A673 (cell line): ENCODE measurements around the gene CLIC5. TPM values are rescaled to one million over a fixed set of nuclear protein-coding genes. Genes with fewer than 3 reads are reported as not detected.

Experiments used
- BruUV-seq: library from RNA; stranded (reverse); fragments of 400-500 nt; replicated peaks from 2 replicates; lab custom pipeline; 2021; lab: Mats Ljungman, UMichigan
- CTCF ChIA-PET: fragments of 300-600 bp; sonication (Branson Sonifier 250); formaldehyde crosslinking; loops from one replicate; lab custom pipeline; 2022; ENCODE audit warnings: antibody characterized with exemption; lab: Charles Lee
- POLR2A ChIA-PET: fragments of 300-600 bp; sonication (Branson Sonifier 250); formaldehyde crosslinking; loops from one replicate; lab custom pipeline; 2022; ENCODE audit warnings: antibody characterized with exemption; ENCODE audit not compliant: low non-redundant PET; lab: Charles Lee
- DNase-seq: peaks from one replicate; pipeline ENCODE4 v3.0.0-alpha.2; 2015; ENCODE audit warnings: low spot score
- H3K27ac ChIP-seq: fragments of 200-600 bp; sonication (generic); 2 replicates; pipeline ENCODE4 v1.5.1; 2016; ENCODE audit warnings: mixed run types, low read depth, mild to moderate bottlenecking, mixed read lengths, antibody characterized with exemption, low read length; ENCODE audit not compliant: poor library complexity, severe bottlenecking
- H3K27me3 ChIP-seq: fragments of 200-600 bp; sonication (generic); replicated peaks from 2 replicates; pipeline ENCODE4 v1.6.1; 2017; ENCODE audit warnings: mixed run types, low read depth, mild to moderate bottlenecking, mixed read lengths, antibody characterized with exemption, low read length; ENCODE audit not compliant: insufficient read depth, poor library complexity
- H3K36me3 ChIP-seq: fragments of 200-600 bp; sonication (generic); 2 replicates; pipeline ENCODE4 v1.6.1; 2016; ENCODE audit warnings: mixed run types, mild to moderate bottlenecking, mixed read lengths, antibody characterized with exemption, low read length; ENCODE audit not compliant: insufficient read depth, poor library complexity, severe bottlenecking
- H3K4me1 ChIP-seq: fragments of 200-600 bp; sonication (generic); 2 replicates; pipeline ENCODE4 v1.6.1; 2017; ENCODE audit warnings: mixed run types, mild to moderate bottlenecking, mixed read lengths, antibody characterized with exemption, low read length; ENCODE audit not compliant: insufficient read depth, poor library complexity, severe bottlenecking
- H3K4me3 ChIP-seq: fragments of 200-600 bp; sonication (generic); 2 replicates; pipeline ENCODE4 v1.5.1; 2016; ENCODE audit warnings: low read depth, mixed run types, mild to moderate bottlenecking, mixed read lengths, low read length; ENCODE audit not compliant: poor library complexity, severe bottlenecking
- H3K9me3 ChIP-seq: fragments of 200-600 bp; sonication (generic); 2 replicates; pipeline ENCODE4 v1.6.1; 2016; ENCODE audit warnings: mixed run types, low read depth, mild to moderate bottlenecking, mixed read lengths, antibody characterized with exemption, low read length; ENCODE audit not compliant: poor library complexity, severe bottlenecking
- CTCF ChIP-seq: fragments of 300-800, 200-600 bp; sonication (generic); conservative IDR thresholded peaks from 2 replicates; pipeline ENCODE4 v1.5.1; 2017; ENCODE audit warnings: low read depth, mild to moderate bottlenecking, antibody characterized with exemption, low read length, moderate library complexity, mixed read lengths
- EZH2 ChIP-seq: fragments of 200-600 bp; sonication (generic); IDR thresholded peaks from 2 replicates; pipeline ENCODE4 v1.6.1; 2017; ENCODE audit warnings: borderline replicate concordance, low read depth, mild to moderate bottlenecking, mixed read lengths, antibody characterized with exemption, low read length; ENCODE audit not compliant: poor library complexity, severe bottlenecking
- intact Hi-C: fragments of 100-400 bp; cut with micrococcal nuclease; formaldehyde crosslinking; loops from one replicate; pipeline ENCODE4 v1.10.0; 2022; ENCODE audit not compliant: unreplicated experiment
- total RNA-seq: library from RNA; stranded (reverse); gene quantifications from 2 replicates; pipeline ENCODE4 v1.2.3, GENCODE V29; 2021

Gene CLIC5
- total RNA-seq, 1 experiment from 2014 or later = not detected

DNA sequence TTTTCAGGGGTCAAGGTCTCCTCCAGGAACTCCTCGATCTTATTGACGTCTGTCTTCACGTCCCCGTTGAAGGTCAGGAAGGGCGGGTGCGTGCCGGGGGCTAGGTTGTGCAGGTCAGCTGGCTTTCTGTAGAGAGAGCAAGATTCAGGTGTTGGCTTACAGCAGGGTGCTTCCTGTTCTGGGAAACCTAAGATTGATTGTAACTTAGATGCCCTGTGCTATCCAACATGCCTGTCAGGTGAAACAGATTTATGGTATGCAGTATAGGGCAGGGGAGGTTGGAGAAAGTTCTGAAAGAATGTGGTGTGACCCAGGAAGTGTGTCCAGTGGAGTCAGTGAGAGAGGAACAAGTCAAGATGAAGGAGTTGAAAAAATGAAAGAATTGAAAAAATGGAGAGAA lies 66.4 kb downstream of the CLIC5 start:
- intact Hi-C loops = no loop called here
- H3K9me3 ChIP-seq = no peaks in the 10 kb centered on the region
- DNase-seq = no peak
- H3K27ac ChIP-seq = no peak overlapping the region
- no peak for TF ChIP-seq CTCF
- no peak for TF ChIP-seq EZH2
- H3K36me3 ChIP-seq = no peaks in the 10 kb centered on the region
- no TSS peak for BruUV-seq
- ChIA-PET CTCF (no interaction called here), POLR2A (no interaction called here)
- no peak overlapping the region for H3K4me3 ChIP-seq
- H3K4me1 ChIP-seq = no peaks in the 10 kb centered on the region
- H3K27me3 ChIP-seq = no peaks in the 10 kb centered on the region

DNA sequence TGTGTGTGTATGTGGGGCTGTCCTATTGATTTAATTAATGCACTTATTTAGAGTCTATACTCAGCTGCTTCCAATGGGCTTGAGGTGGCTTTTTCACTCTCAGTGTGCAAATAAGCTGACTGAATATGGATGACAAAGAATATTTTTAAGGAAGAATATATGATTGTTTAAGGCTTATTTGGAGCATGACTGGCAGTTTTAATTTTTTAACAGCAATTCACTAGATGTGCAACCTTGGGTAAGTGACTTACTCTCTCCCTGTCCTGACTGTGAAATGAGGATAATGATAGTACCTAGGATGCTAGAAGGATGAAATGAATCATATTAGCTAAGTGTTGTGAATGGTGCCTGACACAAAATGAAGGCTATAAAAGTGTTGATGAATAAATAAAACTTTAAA lies 67.9 kb downstream of the CLIC5 start:
- H3K9me3 ChIP-seq = no peaks in the 10 kb centered on the region
- H3K4me3 ChIP-seq = no peak overlapping the region
- intact Hi-C loops = no loop called here
- no peaks in the 10 kb centered on the region for H3K4me1 ChIP-seq
- H3K36me3 ChIP-seq = no peaks in the 10 kb centered on the region
- no peak overlapping the region for H3K27ac ChIP-seq
- H3K27me3 ChIP-seq = no peaks in the 10 kb centered on the region
- POLR2A ChIA-PET = no interaction called here
- CTCF ChIA-PET = no interaction called here
- DNase-seq = no peak
- TF ChIP-seq CTCF (no peak), EZH2 (no peak)
- BruUV-seq = no TSS peak

DNA sequence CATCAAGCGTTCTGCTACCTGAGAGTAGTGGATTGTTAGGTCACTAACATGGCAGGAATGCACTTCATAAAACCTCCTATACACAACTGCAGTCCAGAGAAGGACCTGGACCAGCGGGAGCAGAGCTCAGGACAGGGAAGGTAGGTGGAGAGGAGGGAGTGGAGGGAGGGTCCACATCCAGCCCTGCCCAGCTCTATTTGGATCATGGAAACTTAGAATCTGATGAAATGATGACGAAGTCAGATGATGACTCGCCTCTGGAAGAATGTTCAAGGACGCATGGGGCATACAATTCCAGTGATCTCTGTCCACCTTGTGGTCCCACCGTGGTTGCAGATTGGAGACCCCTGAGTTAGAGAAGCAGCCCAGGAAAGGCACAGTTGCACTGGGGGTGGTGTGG lies 68.8 kb downstream of the CLIC5 start:
- H3K27me3 ChIP-seq = no peaks in the 10 kb centered on the region
- no peak for DNase-seq
- no peak for TF ChIP-seq EZH2
- no peak for TF ChIP-seq CTCF
- H3K27ac ChIP-seq = no peak overlapping the region
- no peaks in the 10 kb centered on the region for H3K36me3 ChIP-seq
- ChIA-PET CTCF (no interaction called here), POLR2A (interaction anchor here (0.6 kb wide), 1 partner anchor 434 kb away, joined by 3 read pairs; no protein-coding TSS in a partner anchor)
- intact Hi-C loops = no loop called here
- no peaks in the 10 kb centered on the region for H3K4me1 ChIP-seq
- no peaks in the 10 kb centered on the region for H3K9me3 ChIP-seq
- H3K4me3 ChIP-seq = no peak overlapping the region
- BruUV-seq = no TSS peak
